Mesenteric fat pad (tissue), 1 donor: ENCODE results near the gene BTBD16. TPM values are rescaled to one million over a fixed set of nuclear protein-coding genes. Genes with fewer than 3 reads are reported as not detected.

ENCODE experiments used
- DNase-seq: peaks from one replicate; pipeline ENCODE4 v3.0.0-alpha.2; 2020; ENCODE audit warnings: low spot score
- total RNA-seq: library from RNA; stranded (reverse); fragmentation: NEBNext Ultra II Directional; extraction: Animal tissue kit (Norgen Biotek cat#: 25700); gene quantifications from one replicate; pipeline ENCODE4 v1.2.1, GENCODE V29; 2021
- donor health status: DM: yes; HTN: yes; CAD: no.

BTBD16 gene
- total RNA-seq, 1 donor from 2014 or later = not detected

- DNase-seq = no peak
Observed at GRCh38 chr10:122341141-122341810, 70.2 kb downstream of the BTBD16 start.

GRCh38 chr10:122342293-122343134 lies 71.4 kb downstream of the BTBD16 start:
- no peak for DNase-seq

- DNase-seq = no peak
Observed at GRCh38 chr10:122343135-122343800, 72.2 kb downstream of the BTBD16 start.

- DNase-seq = no peak
Observed at GRCh38 chr10:122343936-122344335, 72.8 kb downstream of the BTBD16 start.

- no peak for DNase-seq
Observed at GRCh38 chr10:122344741-122345258, 73.7 kb downstream of the BTBD16 start.

GRCh38 chr10:122346326-122346950 lies 75.3 kb downstream of the BTBD16 start:
- DNase-seq = peak; percentile 53

- no peak for DNase-seq
Observed at GRCh38 chr10:122347170-122347841, 76.2 kb downstream of the BTBD16 start.

- DNase-seq = no peak
Observed at GRCh38 chr10:122348512-122348911, 77.4 kb downstream of the BTBD16 start.

- DNase-seq = no peak
Observed at GRCh38 chr10:122348935-122349361, 77.9 kb downstream of the BTBD16 start.

GRCh38 chr10:122349758-122350369 lies 78.8 kb downstream of the BTBD16 start:
- DNase-seq = no peak

GRCh38 chr10:122350893-122351292 lies 79.8 kb downstream of the BTBD16 start:
- no peak for DNase-seq

- peak; percentile 84 for DNase-seq
Observed at GRCh38 chr10:122352817-122353525, 81.9 kb downstream of the BTBD16 start.

- no peak for DNase-seq
Observed at GRCh38 chr10:122354383-122354782, 83.3 kb downstream of the BTBD16 start.

- no peak for DNase-seq
Observed at GRCh38 chr10:122357685-122358084, 86.6 kb downstream of the BTBD16 start.

- DNase-seq = no peak
Observed at GRCh38 chr10:122359621-122360020, 88.5 kb downstream of the BTBD16 start.

- no peak for DNase-seq
Observed at GRCh38 chr10:122361046-122361445, 90.0 kb downstream of the BTBD16 start.

GRCh38 chr10:122362031-122362592 lies 91.0 kb downstream of the BTBD16 start:
- DNase-seq = no peak

- no peak for DNase-seq
Observed at GRCh38 chr10:122362621-122363020, 91.5 kb downstream of the BTBD16 start.

- DNase-seq = no peak
Observed at GRCh38 chr10:122363311-122363710, 92.2 kb downstream of the BTBD16 start.
